ENCODE measurements around the gene CDHR4. TPM values are rescaled to one million over a fixed set of nuclear protein-coding genes. Genes with fewer than 3 reads are reported as not detected.
A peak's percentile ranks its signal among the peaks of the same experiment; 100 is the strongest.

The CDHR4 gene
- total RNA-seq, 1 experiment from 2014 or later, result not detected

DNA sequence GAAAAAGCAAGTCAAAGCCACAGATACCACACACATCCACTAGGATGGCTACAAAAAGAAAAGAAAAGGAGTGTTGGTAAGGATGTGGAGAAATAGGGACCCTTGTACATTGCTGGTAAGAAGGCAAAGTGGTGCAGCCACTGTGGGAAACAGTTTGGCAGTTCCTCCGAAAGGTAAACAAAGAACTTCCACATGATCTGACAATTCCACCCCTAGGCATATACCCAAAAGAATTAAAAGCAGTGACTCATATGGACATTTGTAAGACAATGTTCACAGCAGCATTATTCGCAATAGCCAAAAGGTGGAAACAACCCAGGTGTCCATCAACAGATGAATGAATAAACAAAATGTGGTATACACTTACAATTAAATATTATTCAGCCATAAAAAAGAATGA, 53.7 kb downstream of the CDHR4 start:
- ChIA-PET POLR2A (ENCODE audit: unreplicated experiment) (no interaction called here), CTCF (no interaction called here)
- Histone ChIP-seq H3F3A (ENCODE audit: low read length, unreplicated experiment) (no peaks in the 10 kb centered on the region), H3K4me2 (ENCODE audit: low read length) (no peak overlapping the region), H3K9me3 (ENCODE audit: low read length) (no peaks in the 10 kb centered on the region), H3K36me3 (ENCODE audit: low read depth, low read length) (peaks cover 6% of the 10 kb centered on the region; the same call in 1 of the 2 replicates), H3K79me2 (ENCODE audit: low read length) (peaks cover 15% of the 10 kb centered on the region), H3K27ac (ENCODE audit: low read length) (peak overlapping the region; percentile 19; the same call in 1 of the 2 replicates), H3K4me3 (ENCODE audit: low read length) (no peak overlapping the region), H4K20me1 (ENCODE audit: low read length) (peaks cover 15% of the 10 kb centered on the region), H3K9ac (ENCODE audit: low read length) (no peak overlapping the region), H3K27me3 (ENCODE audit: low read length) (no peaks in the 10 kb centered on the region), H2AFZ (ENCODE audit: low read length) (no peak overlapping the region), H3K9me2 (replicated peaks; ENCODE audit: low read length) (no peaks in the 10 kb centered on the region), H3K4me1 (ENCODE audit: insufficient read depth, low read length) (peaks cover 4% of the 10 kb centered on the region)
- DNase-seq (peak; percentile 93), ATAC-seq (peak; percentile 95)
- BruUV-seq (replicated peaks), result no TSS peak
- intact Hi-C loops (cut with micrococcal nuclease), result loop anchor here (1.0 kb wide), 1 partner anchor 25 kb away; no protein-coding TSS in a partner anchor
- TF ChIP-seq, protein P1, sequence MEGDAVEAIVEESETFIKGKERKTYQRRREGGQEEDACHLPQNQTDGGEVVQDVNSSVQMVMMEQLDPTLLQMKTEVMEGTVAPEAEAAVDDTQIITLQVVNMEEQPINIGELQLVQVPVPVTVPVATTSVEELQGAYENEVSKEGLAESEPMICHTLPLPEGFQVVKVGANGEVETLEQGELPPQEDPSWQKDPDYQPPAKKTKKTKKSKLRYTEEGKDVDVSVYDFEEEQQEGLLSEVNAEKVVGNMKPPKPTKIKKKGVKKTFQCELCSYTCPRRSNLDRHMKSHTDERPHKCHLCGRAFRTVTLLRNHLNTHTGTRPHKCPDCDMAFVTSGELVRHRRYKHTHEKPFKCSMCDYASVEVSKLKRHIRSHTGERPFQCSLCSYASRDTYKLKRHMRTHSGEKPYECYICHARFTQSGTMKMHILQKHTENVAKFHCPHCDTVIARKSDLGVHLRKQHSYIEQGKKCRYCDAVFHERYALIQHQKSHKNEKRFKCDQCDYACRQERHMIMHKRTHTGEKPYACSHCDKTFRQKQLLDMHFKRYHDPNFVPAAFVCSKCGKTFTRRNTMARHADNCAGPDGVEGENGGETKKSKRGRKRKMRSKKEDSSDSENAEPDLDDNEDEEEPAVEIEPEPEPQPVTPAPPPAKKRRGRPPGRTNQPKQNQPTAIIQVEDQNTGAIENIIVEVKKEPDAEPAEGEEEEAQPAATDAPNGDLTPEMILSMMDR (conservative IDR thresholded peaks at IDR 0.05; ENCODE audit: low read depth, low read length), result no peak
- no peak for TF ChIP-seq EZH2 (IDR thresholded peaks at IDR 0.05; ENCODE audit: low read length, unreplicated experiment)
- TF ChIP-seq EZH2phosphoT487 (IDR thresholded peaks at IDR 0.05; ENCODE audit: borderline replicate concordance, low read length), result no peak

Small RNAs within 50 kb of the gene (microRNA-seq; reads per million reads assigned to microRNA genes)
- not detected for gene MIR5193 (ENCODE audit: unreplicated experiment)

Other genes starting within 250 kb of the CDHR4 start
- gene BSN, start 245.4 kb downstream of the CDHR4 start, total RNA-seq (2014; rRNA removed), result 0.80 and 0.92 TPM in 2 replicates
- gene APEH, start 125.5 kb downstream of the CDHR4 start, total RNA-seq (2014; rRNA removed), result 236 and 246 TPM in 2 replicates
- 1.7 and 2.8 TPM in 2 replicates for gene MST1, start 110.4 kb downstream of the CDHR4 start, total RNA-seq (2014; rRNA removed)
- gene RNF123, start 110.3 kb downstream of the CDHR4 start, total RNA-seq (2014; rRNA removed), result 38.6 and 43.0 TPM in 2 replicates
- gene AMIGO3, start 80.2 kb downstream of the CDHR4 start, total RNA-seq (2014; rRNA removed), result 1.8 and 2.1 TPM in 2 replicates
- 69.5 and 83.9 TPM in 2 replicates for gene GMPPB, start 75.9 kb downstream of the CDHR4 start, total RNA-seq (2014; rRNA removed)
- 50.3 and 51.0 TPM in 2 replicates for gene IP6K1, start 13.3 kb downstream of the CDHR4 start, total RNA-seq (2014; rRNA removed)
- gene INKA1, start 3.4 kb upstream of the CDHR4 start, total RNA-seq (2014; rRNA removed), result 1.3 and 5.8 TPM in 2 replicates
- gene UBA7, start 14.1 kb upstream of the CDHR4 start, total RNA-seq (2014; rRNA removed), result 3.3 and 3.6 TPM in 2 replicates
- gene TRAIP, start 56.7 kb upstream of the CDHR4 start, total RNA-seq (2014; rRNA removed), result 21.6 and 27.8 TPM in 2 replicates
- gene CAMKV, start 70.0 kb upstream of the CDHR4 start, total RNA-seq (2014; rRNA removed), result 0.58 TPM in 1 of 2 replicates, not detected in the other
- gene MST1R, start 104.0 kb upstream of the CDHR4 start, total RNA-seq (2014; rRNA removed), result 39.0 and 70.6 TPM in 2 replicates
- gene MON1A, start 129.9 kb upstream of the CDHR4 start, total RNA-seq (2014; rRNA removed), result 20.8 and 24.9 TPM in 2 replicates
- 64.6 and 73.5 TPM in 2 replicates for gene RBM6, start 140.3 kb upstream of the CDHR4 start, total RNA-seq (2014; rRNA removed)